Activated T-helper 9 cell treated with anti-CD3 and anti-CD28 coated beads, Interleukin-2, amount 50 U/mL, for 16 hours (primary cell): ENCODE measurements around the gene TBC1D23.
A peak's percentile ranks its signal among the peaks of the same experiment; 100 is the strongest.
"Not testable (repeated sequence)": the region's sequence is repeated elsewhere in the genome, so short reads cannot be mapped to it uniquely, and the experiment has no call there.

ENCODE experiments used
- DNase-seq: peaks from one replicate; pipeline ENCODE4 v3.0.0-alpha.2; 2020; ENCODE audit warnings: low read depth

Gene TBC1D23

DNA sequence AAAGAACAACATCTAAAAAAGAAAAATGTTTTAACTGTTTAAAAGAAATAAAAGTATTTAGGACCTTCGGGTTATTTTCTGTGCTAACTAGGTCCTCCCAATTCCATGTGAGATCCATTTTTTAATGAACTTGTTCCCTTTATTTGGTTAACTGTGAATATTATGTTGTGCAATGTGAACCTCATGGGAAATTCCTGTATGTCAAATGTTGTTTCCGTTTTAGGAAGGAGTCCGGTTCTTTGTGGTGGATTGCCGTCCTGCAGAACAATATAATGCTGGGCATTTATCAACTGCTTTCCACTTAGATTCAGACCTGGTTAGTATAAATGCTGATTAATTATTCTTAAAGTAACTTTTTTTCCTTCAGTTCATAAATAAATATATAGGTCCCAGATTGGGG lies 38.2 kb downstream of the TBC1D23 start:
- DNase-seq = no peak

DNA sequence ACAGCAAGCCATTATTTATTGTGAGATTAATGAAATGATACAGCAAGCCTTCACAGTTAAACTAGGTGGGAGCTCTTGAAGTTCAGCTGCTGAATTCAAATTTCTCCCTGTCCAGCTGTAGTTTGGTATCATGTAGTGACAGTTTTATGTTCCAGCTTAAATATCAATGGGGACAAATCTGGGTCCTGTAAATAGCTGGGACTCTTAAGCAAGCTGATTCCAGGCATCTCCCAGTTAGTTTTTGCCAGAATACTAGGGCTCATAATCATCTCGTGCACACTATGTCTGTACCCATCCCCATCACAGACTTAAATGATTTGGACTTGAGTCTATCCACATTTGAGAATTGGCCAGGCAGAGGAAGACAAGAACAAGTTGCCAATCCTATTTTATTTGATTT lies 45.9 kb downstream of the TBC1D23 start:
- no peak for DNase-seq

DNA sequence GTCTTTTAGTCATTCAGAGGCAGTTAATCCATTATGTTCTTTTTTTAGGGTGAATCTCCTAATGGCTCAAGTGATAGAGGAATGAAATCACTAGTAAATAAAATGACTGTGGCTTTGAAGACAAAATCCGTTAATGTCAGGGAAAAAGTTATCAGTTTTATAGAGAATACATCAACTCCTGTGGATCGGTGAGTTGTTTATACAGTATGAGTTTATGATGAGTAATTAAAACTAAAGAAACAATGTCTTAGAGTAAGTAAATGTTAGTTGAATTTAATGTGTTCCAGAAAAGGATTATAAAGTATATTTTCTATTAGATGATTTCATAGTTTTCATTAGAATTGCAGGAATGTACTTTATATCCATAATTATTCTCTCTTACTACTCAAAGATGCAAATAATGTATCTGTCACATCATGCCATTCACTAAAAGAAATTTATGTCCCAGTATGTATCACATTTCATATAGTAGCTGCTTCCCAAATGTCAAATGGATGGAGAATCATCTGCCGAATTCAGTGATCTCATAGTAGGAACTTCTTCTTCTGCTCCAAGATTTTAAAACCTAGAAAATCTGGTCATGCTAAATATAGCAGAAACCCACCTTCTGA lies 49.7 kb downstream of the TBC1D23 start:
- no peak for DNase-seq

DNA sequence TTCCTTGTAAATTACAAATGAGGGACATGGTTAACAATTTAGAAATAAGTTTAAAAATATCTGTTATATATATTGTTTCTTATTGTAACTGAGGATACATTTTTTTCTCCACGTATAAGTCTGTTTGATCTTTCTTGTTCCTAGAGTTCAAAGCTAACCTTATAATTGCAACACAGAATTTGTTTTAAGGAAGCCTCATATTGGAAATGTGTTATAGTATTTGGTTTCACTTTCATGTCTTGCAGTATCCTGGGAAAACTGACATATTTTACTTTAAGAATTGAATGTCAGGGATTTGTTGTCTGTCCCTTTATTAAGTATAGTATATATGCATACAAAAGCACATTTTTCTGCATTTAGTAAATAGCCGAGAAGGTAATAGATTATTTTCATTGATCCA lies 50.2 kb downstream of the TBC1D23 start:
- no peak for DNase-seq

DNA sequence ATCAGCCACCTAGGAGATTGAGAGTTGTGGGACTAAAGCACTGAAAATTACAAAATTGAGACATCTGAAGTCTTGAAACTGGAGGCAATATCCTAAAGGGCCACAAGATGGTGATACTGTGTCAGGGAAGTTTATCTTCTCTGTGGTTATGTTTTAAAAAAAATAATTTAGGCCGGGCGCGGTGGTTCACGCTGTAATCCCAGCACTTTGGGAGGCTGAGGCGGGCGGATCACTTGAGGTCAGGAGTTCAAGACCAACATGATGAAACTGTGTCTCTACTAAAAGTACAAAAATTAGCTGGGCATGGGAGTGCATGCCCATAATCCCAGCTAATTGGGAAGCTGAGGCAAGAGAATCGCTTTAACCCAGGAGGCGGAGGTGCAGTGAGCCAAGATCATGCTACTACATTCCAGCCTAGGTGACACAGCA lies 55.9 kb downstream of the TBC1D23 start:
- no peak for DNase-seq

DNA sequence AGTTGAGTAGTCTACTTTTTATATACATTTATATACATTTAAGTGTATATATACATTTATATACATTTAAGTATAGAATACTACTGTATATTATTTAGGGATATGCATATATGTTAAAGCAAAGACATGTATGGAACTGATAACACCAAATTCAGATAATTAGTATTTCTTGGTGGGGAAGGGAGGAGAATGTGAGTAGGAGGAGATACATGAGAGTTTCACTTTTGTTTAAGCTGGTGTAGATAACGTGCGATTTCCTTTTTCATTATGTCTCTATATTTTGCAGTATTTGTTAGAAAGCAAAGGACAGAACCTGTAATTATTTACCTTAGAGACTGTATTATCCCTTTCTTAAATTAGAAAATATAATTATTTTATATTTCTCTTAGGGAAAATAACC lies 57.1 kb downstream of the TBC1D23 start:
- no peak for DNase-seq

DNA sequence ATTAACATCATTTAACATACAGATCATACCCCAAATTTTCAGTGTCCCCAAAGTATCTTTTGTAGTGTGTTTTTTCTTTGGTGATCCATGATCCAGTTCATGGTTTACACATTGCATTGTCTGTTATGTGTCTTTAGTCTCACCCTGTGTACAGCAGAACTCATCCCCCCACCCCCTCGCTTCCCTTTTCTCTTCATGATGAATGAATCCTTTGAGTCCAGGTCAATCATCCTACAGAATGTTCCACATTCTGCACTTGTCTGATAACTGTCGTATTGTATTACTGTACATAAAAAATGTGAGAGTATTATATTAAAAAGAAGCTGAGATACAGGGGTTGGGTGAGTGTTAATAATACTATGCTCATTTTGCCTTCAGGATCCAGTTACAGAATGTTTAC lies 59.2 kb downstream of the TBC1D23 start:
- DNase-seq = no peak

DNA sequence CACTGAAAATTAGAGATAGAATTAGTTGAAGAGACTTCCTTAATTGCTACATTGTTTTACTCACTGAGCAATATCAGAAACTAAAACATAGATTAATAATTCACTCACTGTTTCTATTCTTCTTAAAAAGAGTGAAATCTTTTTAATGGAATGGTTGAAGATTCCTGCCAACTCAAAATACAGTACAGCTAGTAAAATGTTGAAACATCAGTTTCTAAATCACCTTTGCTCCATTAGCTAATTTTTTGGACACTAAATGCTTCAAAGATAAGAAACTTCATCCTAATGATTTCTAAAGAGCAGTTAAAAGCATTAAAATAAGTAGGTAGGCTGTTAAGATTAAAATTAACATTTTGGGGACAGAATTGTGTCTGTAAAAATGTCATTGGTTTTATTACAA lies 63.3 kb downstream of the TBC1D23 start:
- DNase-seq = no peak

DNA sequence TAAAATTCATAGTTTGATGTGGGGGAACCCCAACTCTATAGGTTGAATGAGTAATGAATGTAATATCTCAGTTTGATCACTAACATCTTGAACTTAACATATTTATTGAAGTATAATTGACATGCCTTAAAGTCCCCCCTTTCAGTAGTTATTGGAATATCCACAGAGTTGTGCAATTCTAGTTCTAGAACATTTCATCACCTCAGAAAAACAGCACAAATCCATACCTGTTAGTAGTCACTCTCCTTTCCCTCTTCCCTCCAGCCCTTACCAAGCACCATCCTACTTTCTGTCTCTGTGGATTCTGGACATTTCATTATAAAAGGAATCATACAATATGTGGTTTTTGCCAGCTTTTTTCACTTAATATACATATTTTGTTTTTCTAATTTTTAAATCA lies 65.0 kb downstream of the TBC1D23 start:
- DNase-seq = no peak

DNA sequence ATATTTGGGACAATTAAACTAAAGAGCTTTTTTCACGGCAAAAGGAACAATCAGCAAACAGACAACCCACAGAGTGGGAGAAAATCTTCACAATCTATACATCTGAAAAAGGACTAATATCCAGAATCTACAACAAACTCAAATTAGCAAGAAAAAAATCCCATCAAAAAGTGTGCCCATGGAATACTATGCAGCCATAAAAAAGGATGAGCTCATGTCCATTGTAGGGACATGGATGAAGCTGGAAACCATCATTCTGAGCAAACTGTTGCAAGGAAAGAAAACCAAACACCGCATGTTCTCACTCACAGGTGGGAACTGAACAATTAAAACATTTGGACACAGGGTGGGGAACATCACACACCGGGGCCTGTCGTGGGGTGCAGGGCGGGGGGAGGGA lies 66.6 kb downstream of the TBC1D23 start:
- not testable (repeated sequence) for DNase-seq

DNA sequence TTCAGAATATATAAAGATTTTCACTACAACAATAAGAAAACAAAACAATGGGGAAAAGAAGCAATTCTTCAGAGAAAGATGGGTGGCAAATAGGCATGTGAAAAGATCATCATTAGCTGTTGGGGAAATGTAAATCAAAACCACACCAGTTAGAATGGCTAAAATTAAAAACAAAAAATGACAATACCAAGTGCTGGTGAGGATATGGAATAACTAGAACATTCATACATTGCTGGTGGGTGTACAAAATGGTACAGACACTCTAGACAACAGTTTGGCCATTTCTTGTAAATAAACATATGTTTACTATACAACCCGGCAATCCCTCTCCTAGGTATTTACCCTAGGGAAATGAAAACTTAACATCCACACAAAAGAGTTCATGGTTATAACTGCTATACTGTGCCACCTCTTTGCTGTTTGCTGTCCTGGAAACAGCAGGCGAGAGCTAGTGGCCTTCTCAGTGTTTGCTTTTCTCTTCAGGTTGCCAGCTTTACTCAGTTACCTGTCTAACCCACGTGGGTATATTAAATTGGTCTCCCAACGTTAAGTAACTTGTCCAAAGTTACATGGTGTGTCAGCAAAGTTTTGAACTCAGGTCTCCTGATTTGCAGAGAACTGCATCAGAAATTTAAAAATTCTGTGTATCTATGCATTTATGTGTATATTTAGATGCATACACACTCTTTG lies 69.2 kb downstream of the TBC1D23 start:
- no peak for DNase-seq

DNA sequence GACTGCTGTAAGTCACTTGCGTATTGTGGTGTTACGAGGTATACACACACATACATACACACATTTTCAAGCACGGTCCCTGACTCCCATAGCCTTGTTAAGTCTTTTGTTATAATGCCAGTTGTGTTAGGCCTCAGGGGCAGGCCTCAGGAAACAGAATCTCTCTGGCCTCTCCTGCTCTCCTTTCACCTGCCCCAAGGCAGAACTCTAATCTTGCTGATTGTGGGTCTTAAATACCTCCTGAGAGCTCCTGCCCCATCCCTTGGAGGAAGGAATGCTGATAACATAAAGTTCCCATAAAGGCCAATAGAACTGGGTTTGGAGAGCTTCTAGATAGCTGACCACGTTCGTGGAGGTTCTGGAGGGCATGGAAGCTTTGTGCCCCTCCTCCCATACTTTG lies 69.9 kb downstream of the TBC1D23 start:
- DNase-seq = no peak

DNA sequence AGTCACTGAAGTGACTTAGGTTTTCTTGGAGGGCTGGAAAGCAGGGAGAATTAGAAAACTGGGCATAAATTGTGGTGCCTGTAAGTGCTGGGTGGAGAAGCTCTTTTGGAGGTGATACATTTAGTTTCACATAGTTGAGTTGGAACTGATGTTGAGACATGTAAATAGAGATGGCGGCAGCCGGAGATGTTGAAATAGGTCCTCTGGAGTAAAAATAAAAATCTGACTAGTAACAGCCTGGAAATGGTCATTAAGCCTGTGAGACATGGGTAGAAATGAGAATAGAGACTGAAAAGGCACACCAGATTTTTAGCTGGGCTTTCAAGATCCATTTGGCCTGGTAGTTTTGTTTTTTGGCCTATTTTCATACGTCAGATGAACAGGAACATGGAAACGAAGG lies 70.9 kb downstream of the TBC1D23 start:
- DNase-seq = no peak

DNA sequence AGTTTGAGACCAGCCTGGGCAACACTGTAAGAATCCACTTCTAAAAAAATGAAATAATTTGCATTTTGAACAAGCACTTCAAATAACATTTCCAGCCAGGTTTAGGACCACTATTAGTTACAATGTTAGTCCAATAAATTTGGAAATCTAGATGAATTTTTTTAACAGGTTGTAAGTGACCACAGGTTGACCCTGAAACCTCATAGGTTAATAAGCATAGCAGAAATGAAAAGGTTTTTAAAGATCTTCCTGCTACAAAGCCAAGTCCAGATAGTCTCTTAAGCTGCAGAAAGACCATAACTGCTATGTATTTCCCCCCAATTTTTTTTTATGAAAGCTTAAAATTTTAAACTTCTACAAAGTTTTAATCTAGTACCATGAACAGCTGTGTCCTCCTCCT lies 72.3 kb downstream of the TBC1D23 start:
- no peak for DNase-seq

DNA sequence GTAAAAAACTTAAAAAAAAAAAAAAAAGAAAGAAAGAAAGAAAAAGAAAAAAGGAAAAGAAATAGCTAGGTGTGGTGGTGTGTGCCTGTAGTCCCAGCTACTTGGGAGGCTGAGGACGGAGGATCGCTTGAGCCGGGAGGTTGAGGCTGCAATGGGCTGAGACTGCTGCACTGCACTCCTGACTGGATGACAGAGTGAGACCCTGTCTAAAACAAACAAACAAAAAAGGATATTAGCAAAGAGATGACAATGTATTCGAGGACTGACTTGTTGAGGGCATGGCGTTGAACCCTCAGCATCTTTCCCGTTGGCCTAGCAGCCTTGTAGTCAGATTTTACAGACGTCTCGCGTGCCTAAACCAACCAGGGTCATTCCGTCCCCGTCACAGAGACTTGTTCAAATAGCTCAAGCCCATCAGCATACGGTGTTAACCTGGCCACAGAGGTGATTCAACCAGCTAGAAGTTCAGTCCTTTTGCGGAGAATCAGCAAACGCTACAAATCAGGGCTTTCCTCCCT lies 73.2 kb downstream of the TBC1D23 start:
- no peak for DNase-seq

DNA sequence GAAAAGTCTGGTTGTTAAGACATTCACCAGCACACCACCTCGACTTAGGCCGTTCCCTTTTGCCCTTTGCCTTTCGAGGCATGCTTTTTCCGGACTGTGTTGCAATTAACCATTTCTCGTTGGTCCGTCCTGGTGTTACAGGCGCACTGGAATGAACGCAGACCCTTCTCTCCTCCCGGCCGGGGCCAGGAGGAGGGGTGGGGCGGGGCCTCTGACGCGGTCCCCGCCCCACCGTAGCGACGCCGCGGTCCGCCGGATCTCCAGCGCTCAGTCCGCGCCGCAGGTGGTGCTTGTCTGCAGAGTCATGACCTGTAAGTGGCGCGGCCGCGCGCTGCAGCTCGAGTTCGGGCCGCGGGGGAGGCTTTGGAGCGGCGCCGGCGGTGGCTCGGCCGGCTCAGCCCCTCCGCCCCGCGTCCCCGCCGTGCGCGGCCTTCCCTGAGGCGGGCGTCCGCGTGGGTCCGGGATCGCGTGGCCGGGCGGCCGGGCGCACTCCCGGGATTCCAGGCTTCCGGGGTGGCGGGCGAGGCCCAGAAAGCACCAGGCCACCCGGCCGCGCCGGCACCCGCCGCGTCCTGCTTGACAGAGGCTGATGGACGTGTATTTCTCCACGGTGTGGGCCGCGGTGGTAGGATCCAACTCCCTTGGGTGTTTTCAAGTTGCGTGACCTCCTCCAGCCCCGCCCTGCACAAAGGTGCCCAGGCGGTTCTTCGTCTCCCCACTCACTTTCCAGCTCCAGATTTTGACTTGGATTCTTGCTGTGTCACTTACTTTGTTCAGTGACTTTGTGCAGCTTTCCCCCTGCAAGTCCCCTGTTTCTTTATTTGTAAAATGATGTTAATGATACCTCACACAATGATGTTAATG lies 73.9 kb downstream of the TBC1D23 start, which contains the start of gene NIT2:
TSS of gene NIT2 (plus strand) at position 270 of the 864 bp plus-strand sequence. CDS start at position 305, 35 bp downstream.
- peak; percentile 74 for DNase-seq

DNA sequence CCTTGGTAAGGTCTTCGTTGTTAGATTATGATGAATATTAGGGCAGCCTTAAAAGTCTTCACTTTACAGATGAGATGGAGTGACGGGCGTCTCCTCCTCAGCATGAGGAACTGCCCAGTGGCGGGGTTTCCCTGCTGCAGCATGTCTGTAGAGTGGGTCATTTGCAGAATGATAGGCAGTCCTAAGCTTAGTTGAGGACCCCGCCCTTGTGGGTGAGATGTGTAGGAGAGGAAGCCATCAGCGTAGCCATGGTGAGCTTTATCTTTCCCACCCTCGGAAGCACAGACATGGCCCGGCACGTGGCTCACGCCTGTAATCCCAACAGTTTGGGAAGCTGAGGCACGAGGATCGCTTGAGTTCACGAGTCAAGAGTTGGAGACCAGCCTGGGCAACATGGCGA lies 74.6 kb downstream of the TBC1D23 start:
- DNase-seq = no peak

DNA sequence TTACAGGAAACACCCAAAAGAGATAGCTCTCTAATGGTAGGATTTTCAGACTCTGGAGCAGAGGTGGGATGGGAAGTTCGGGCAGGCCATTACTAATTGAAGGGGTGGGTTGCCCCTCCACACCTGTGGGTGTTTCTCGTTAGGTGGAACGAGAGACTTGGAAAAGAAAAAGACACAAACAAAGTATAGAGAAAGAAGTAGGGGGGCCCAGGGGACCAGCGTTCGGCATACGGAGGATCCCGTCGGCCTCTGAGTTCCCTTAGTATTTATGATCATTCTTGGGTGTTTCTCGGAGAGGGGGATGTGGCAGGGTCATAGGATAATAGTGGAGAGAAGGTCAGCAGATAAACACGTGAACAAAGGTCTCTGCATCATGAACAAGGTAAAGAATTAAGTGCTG lies 75.4 kb downstream of the TBC1D23 start:
- DNase-seq = not testable (repeated sequence)

DNA sequence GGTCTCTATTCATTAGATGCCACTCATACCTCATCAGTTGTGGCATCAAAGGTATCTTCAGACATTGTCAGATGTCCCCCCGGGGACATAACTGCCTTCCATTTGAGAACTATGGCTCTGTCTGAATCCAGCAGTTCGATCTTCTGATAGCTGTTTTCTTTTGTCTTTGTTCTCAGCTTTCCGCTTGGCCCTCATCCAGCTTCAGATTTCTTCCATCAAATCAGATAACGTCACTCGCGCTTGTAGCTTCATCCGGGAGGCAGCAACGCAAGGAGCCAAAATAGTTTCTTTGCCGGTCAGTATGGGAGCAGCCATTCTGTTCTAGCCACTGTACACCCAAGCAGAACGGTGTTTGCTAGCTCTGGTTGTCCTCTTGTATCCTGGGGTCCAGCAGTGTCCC lies 78.1 kb downstream of the TBC1D23 start:
- no peak for DNase-seq

DNA sequence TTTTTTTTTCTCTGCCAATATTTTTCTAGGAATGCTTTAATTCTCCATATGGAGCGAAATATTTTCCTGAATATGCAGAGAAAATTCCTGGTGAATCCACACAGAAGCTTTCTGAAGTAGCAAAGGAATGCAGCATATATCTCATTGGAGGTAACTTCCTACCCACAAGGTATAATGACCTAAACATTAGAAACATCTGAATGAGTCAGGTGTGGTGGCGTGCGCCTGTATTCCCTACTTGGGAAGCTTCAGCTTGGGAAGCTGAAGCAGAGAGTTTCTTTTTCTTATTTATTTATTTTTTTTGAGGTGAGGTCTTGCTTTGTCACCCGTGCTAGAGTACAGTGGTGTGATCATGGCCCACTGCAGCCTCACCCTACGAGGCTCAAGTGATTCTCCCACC lies 79.0 kb downstream of the TBC1D23 start:
- no peak for DNase-seq

DNA sequence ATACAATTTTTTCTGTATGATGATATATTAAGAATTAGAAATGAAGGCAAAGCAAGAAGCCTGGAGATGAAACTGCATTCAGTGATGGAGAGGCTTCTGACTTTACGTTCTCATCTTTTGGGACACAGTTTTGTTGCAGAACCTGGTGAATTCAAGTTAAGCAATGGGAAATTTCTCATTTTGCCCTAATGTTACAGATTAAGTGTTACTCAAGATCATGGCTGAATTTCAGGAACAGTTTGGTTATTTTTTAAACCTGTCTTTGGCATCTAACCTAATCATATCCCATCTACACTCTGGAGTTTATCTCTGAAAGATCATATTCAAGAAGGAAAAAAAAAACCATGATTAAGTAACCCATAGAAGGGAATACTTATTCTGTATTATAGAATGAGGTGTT lies 79.7 kb downstream of the TBC1D23 start:
- no peak for DNase-seq

DNA sequence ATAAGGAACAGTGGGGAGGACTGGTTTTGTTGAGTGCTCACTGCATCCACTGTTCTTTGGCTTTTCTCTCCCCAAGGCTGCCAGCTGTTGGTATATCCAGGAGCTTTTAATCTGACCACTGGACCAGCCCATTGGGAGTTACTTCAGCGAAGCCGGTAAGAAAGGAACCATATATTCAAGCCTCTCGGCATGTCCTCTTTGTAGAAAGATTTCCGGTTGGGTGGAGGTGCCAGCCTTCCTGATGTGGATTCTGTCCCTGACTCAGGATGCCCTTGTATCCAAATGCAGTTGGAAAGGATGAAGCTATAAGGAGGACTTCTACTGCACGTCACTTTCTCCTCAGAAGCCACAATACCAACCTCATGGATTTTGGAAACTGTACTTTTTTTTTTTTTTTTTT lies 87.9 kb downstream of the TBC1D23 start:
- DNase-seq = no peak

DNA sequence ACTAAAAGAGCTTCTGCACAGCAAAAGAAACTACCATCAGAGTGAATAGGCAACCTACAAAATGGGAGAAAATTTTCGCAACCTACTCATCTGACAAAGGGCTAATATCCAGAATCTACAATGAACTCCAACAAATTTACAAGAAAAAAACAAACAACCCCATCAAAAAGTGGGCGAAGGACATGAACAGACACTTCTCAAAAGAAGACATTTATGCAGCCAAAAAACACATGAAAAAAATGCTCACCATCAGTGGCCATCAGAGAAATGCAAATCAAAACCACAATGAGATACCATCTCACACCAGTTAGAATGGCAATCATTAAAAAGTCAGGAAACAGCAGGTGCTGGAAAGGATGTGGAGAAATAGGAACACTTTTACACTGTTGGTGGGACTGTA lies 91.0 kb downstream of the TBC1D23 start:
- not testable (repeated sequence) for DNase-seq
